NOMO-1 treated with DMSO at 0.1 percent for 48 hours (cell line): ENCODE data around the gene FOXP1.

Experiments used
- DNase-seq: peaks from one replicate; lab custom pipeline; 2025; ENCODE audit not compliant: unreplicated experiment; lab: John Stamatoyannopoulos, UW

The FOXP1 gene

DNA sequence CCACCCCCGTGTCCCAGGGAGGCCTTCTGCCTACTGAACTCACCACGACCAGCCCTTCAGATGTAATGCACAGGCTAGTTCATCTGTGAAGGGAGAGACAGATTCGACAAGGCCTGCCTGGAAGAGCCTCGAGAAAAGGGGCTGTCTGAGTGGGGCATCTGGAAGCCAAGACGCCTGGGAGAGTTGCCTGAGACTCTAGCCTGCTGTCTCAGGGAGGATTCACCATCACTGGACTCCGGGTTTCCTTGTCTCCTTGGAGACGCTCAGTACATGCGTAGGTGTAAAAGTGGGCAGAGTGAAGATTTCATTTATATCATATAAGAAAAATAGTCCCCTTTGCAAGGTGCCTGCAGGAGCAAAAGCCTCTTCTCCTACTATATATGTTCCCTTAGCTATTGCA lies 468.9 kb downstream of the FOXP1 start:
- DNase-seq: no peak

DNA sequence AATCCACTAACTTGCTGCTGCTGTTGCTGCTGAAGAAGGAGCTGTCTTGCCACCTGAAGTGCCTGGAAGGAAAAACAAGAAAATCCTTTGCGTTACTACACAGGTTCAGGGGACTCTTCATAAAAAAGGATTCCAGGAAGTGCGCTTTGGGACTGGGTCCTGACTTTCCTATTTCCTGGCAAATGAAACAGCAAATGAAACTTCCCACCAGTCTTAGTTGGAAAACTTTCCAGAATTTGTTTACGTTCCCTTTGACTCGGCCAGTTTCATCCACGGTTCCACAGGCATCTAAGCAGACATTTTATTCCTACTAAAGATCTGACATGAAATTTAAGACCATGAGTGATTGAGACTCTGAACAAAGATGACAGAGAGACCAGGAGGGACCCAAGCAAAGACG lies 471.0 kb downstream of the FOXP1 start:
- DNase-seq: no peak

DNA sequence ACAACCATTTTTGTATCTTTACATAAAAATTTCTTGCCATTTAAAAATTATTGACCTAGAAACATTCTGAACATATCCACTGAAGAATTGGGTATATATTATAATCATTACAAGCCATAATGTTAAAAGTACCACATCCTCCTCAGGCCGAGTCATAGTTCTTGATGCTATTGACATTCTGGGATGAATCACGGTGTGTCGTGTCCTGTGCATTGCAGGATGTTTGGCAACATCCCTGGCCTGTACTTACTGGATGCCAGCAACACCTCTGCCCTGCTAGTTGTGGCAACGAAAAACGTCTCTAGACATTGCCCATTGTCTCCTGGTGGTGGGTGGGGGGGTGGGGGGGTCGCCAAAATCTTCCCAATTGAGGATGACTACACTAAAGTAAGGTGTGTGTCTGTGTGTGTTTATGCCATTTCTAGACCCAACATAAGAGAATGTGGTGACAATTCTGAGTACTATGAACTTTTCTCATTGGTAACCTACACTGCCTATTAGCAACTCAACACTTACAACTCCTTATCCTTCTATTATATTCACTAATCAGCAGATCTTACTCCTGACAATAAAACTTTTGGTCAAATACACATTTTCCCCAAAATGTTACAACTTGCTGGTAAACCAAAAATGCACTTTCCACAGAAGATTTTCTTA lies 471.6 kb downstream of the FOXP1 start:
- DNase-seq: no peak

DNA sequence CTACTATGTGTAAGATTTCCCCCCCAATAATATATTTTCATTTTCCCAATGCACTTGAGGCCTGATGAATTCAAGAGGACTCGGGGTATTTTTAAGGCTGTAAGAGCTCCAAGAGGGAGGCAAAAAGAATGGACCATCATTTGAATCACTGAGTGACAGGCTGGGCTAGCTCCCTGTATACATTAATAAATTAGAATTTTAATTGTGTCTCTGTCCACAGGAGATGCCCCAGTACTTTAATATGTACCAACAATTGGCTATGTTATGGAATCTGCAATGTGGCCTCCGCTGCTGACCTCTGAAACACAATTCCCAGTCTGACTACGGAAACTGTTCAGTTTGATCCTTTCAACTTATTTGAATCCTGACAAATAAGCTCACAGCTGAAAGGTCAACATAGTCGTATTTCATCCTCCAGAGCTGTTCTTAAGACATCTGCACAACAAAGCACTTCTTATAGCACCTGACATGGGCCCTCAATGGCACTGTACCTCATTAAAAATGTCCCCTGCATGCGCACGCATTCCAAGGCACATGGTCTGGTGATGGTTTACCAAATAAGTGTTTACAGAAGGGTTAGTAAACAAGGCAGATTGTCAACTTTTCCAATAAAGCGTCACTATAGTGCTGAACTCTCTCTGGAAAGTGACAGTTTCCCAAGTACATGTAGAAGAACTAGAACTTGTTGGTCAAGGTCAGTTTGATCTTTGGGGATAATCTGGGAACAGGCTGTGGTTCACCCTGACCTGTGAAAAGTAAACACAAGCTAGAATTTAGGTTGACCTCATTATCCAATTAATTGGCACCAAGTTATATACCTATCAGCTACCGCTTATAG lies 472.9 kb downstream of the FOXP1 start:
- no peak for DNase-seq

DNA sequence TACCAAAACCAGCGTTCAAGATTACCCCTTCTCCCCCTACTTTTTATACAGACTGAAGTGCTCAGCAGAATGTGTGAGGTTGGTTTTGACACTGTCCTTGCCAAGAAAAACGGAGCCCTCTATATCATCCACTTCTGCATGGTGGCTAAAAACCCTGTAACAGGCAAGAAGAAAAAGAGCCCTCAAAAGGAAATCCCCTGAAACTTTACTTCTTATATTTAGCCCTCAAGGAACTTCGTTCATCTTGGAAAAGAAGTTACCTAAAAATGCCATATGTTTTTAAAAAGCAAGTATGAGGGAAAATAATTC lies 473.6 kb downstream of the FOXP1 start:
- DNase-seq: no peak

DNA sequence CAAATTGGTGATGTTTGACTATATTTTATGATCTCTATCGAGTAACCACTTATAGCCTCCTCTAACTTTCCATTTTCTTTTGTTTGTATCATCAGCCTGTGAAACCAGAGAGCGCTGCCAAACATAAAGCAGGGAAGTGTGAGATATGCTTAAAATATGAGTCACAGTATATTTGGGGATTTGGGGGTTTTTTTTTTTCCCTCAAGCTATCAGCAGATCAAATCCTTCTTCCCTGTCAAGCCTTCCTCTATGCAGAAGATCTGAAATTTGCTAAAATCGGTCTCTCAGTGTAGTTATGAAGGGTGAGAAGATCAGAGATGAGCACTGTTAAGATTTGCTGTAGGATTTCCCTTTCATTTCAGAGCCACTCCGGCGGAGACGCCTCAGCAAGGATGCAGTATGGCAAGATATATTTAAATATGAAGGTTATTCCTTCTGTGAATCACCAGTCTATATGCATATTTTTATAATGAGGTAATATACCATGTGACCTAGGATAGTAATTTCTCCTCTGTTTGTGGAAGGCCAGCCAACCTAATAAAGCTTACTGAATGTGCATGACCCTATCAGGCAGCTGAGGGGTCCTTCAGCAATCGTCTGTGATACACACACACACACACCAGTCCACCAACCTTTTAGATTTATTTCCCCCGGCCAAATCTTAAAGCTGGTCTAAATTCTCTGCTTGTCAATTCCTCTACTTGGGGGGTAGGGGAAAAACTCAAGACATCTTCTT lies 474.1 kb downstream of the FOXP1 start:
- no peak for DNase-seq

DNA sequence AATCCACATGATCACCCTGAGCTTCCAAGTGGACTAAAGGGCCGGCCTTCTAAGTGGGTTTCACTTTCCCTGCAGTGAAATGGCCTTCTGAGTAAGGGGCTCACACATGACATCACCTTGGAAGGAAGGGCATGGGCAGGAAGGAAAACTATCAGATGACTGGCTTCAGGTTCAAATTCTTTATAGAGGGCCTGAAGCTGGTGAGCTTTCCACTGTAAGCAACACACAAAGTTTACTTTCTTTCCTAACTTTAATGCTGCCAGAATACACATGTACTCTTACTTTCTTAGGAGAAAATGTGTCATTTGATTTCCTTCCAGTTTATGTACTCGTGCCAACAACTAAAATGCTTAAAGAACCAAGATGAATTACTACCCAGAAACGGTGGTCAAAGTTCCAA lies 475.6 kb downstream of the FOXP1 start:
- DNase-seq: no peak

DNA sequence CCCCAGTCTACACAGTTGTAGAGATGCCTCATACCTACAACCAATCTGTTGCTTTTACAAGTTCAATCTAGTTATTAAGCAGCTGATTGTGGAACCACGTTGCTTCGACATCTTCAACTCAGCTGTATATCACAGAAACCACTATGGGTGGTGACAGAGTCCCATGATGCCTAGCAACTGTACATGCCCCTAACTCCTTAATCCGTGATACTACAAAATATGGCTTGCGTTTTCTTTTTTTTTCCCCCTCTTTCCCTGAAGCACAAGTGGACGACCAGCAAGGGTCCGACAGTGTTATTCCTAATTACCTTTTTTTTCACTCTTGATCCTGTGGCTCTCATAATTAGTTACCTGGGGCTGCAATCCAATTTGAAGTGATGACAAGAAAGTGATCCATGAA lies 478.6 kb downstream of the FOXP1 start:
- no peak for DNase-seq

DNA sequence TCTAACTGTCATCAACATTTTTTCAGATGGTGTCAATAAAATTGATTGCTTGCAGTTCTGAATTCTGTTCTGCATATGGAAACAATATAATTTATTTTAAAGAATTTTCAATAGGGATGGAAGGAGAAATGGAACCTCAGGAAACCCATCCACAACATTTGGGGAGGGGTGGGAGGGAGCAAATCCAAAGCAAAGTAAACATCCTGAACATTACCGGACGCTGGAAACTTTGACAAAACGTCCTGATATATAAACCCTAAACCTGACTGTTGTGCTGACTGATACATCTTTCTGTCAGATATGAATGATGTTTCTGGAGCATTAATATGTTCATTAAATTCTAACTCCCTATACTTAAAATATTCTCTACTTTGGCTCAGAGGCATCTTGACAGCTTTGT lies 479.0 kb downstream of the FOXP1 start:
- no peak for DNase-seq

DNA sequence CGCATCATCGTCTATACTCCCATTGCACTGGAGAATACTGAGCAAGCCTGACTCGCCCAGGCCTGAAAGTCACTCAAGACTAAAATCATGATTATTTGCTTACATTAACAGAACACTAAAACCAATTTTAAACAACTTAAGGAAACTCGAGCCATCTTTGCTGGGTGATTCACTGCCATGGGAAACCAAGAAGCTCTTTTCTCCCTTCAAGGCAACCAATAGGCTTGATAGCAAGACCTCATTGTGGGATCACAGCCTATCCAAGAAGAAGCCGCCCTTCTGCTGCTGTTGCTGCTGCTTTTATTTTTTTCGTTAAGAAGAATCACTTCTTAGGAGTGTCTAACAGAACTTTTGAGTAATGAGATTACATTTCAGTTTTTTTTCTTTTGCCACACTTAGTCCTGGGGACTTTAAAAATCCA lies 479.4 kb downstream of the FOXP1 start:
- no peak for DNase-seq

DNA sequence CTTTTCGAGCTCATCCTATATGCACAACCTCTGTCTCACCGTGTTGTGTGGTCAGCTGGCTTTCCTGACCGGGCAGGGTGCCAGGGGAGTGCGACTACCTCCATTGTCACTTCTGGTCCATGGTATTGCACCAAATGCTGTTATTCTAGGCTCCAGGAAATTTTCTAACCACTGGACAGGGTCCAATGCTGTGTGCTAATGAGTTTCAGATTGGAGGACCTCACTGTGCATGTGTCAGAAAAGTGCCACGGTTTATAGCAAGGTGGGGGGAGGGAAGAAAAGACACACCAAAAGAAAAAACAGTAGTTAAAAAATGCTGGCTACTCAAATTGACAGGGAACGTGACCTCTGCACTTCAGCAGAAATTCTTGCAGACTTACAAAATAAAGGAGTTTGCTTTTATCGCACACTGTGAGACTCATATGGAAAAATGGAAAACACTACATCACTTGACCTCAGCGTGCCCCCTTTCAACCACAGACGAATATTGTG lies 480.1 kb downstream of the FOXP1 start:
- DNase-seq: no peak

DNA sequence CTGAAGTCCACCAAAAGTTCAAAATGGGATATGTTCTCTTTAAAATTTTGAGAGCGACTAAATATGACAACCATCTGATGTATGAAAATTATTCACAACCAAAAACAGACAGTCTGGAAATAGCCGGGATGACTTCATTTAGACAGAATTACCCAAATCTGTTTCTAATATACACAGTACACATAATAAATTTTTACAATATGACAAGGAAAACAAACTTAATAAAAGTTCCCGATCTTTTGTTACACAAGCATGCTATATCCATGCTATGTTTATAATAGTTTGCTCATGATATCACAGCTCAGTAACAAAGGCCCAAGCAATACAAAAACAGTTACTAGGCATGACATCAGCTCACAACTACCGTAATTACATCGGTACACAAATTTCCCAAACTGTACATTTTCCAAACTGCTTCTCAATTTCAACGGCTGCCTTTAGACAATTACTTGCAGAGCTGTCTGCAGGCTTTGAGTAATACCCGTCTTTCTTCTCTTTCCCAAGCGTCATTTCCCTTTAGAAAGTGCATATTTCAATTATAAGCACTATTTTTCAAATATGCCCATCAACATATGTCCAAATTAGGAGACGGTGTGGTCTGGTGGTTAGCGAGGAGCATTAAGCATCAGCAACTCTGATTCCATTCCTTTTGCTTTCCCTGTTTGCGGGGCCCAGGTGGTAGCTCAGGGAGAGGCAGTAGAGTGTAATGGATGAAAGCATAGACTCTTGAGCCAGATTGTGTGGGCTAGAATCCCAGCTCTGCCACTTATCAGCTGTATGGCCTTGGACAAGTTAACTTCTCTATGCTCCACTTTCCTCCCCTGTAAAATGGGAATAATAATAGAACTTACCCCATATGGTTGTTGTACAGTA lies 481.2 kb downstream of the FOXP1 start:
- DNase-seq: peak; percentile 62

DNA sequence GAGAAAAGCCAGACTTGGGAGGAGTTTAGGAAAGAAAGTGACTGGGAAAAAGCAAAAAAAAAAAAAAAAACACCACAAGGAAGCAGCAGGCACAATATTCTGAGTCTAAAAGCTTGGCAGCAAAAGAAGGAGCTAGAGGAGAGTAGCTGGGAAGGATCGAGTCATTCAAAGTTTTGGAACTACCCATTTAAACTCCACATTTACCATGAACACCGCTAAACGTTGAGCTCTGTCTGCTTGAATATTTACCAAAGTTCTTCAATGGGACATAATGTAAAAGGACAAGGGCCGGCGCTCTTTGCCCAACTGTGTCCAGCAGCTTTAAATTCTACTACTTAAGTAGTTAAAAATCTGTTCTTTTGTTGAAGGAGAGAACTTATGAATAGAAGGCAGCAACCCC lies 481.9 kb downstream of the FOXP1 start:
- DNase-seq: no peak

DNA sequence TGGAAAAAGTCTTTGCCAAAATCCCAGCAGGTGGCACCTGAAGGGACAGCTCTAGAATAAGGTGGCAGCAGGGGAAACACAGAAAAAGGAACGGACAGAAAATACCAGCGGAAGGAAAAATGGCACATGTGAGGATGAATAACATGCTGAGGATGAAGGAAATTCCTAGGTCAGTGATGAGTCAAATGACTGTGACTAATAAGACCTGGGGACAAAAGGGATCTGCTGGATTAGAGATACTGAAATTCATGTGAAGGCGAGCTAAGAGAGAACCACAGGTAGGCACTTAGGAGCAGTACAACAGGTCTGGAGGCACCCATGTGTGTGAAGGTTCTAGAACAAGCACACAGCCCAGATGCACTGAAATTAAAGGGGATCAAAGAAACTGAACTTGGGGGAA lies 482.5 kb downstream of the FOXP1 start:
- DNase-seq: no peak

DNA sequence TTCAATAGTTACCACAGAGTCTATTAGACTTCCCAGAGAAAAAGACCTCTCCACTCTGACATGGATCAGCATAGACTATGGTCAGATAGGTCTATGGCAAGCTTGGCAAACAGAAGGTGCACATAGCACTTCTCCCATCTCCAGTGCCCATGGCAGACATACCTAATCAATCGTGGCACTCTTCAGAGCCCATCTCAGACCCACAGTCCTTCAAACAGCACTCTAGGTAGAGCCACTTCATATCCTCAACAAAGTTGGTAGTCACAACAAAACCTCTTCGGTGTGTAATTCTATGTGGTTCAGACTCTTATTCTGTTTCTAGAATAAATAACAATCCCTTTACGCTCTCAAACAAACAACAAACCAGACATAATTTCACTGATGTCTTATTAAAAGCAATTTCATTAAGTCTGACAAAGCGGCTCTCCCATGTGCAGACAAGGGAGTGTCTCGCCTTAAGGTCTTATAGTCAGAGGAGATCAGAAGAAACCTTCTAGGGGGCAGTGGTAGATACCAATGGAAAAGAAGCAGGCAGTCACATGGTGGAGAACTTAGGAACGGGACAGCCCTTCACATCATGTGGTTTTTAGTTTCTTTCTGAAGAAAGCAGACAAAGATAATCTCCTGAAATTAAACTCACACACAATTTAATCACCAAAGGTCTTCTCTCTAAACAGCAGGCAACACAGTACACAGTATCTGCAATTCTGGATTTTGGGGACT lies 483.4 kb downstream of the FOXP1 start:
- no peak for DNase-seq

DNA sequence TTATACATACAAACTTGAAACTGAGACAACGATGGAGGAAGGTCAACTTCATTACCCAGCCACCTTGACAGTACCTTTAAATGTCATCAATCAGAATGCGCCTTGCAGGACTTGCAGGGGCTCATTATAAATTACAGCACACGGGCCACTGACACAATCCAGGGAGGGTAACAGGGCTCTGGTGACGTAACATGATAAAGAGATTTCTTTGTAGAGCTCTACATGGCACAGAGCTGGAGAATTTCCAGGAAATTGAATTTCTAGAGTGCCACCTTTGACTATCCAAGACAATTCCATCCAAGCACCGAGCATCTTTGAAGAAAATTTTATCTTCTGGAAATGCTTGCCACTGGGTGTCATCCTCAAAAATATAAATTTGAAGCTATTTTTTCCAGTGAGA lies 486.0 kb downstream of the FOXP1 start:
- no peak for DNase-seq

DNA sequence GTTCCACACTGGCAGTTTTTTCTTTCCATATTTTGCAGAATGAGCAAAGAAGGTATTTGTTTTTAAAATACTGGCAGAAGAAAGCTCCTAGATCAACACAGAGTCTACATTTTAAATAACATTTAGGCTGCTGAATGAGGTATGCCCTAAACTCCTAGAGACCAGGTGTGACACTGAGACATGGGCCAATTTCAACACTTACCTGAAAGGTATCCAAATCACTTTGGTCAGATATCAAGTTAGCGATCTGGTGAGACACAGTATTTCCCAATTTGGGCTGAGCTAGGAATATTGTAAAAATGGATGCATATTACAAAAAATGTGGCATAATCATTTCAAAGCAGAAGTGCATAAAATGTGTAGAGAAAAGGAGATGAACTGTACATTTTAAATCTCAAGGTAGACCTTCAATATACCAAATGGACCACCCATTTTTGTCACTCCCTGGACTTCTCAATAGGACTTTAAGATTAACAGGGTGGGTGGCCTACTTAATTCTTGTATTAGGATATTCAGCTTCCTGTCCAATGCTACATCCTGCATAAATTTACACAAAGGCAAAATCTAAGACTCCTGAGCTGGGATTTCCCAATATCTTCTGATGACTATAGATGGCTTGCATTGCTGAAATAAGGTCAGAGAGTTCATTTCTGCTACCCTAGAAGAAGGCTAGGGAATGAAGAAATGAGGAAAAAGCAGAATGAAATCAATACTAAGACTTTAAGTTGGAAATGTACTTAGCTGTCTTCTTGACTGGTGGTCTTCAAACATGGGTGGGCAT lies 487.8 kb downstream of the FOXP1 start:
- no peak for DNase-seq

DNA sequence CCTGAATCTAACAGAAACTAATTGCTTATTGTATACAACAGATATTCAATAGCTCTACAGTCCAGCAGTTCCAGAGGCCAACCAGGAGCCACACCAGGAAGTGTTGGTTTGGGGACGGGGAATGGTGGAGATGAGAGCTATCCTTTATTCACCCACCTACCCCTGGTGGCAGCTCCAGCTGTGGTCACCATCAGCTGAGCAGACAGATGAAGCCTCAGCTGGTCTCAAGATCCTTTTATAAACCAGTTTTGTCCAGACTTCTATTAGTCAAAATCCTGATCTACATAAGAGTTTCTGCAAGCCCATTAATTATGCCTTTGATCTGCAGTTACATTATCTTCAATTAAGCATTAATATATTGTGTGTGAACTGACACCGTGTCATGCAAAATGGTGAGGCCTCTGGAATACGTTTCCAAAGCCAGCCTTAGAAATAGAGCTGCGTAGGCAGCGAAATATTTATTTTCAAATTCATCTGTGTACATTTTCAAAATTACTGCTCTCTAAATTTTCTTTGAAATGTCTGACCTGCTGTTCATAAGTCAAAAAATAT lies 488.8 kb downstream of the FOXP1 start:
- no peak for DNase-seq

DNA sequence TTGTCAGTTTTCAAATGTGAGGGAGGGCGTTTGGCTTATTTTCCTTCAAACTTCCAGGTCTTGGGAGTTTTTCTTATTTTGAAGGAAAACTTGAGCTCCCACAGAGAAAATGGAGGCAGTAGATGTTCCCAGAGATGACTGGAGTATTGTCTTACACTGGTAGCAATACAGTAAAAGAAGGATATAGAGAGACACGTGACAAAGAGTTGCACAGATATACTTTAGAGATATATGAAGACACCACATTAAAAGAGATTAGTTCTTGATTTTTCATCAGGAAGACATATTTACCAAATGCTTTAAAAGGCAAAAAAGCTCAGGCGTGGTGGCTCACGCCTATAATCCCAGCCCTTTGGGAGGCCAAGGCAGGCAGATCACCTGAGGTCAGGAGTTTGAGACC lies 490.9 kb downstream of the FOXP1 start:
- DNase-seq: no peak
